ENCODE results near the gene YTHDF1. TPM values are rescaled to one million over a fixed set of nuclear protein-coding genes. Genes with fewer than 3 reads are reported as not detected.

YTHDF1 gene
- polyA plus RNA-seq, 1 donor from 2014 or later = 36.9 TPM

DNA sequence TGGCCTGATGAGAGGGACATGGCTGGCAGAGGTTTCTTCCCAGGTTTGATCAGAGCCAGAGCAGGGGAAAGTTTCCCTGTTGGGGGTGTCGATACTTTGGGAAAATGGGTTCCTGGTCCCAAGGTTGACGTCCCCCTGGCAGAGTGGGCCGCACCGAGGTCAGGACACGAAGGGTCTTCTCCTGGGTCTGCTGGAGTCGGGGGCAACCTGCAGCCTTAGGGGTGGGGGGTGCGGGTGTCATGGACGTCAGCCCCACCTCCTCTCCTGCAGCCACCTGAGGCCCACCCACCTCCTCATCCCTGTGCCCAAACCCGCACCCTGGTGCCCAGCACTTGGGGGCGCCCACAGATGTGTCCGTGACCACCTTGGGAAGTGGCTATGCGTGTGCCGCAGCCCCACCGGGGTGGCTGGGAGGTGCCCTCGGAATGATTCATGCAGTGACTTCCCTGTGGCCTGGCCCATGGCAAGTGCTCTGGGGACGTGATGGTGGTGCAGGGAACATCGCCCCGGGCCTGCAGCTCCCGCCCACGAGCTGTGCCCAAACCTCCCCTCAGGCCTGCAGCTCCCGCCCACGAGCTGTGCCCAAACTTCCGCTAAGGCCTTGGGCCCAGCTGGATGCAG, 64.9 kb downstream of the YTHDF1 start:
- H3K9me3 ChIP-seq (ENCODE audit: low read length) = peaks cover 8% of the 10 kb centered on the region
- no peak overlapping the region for H3K4me2 ChIP-seq (ENCODE audit: low read length)
- no peaks in the 10 kb centered on the region for H3K27me3 ChIP-seq (ENCODE audit: insufficient read depth, low read depth, low read length)
- H3K4me3 ChIP-seq (ENCODE audit: low read length) = no peak overlapping the region
- no peaks in the 10 kb centered on the region for H3F3A ChIP-seq (ENCODE audit: insufficient read depth, low read length, poor library complexity, severe bottlenecking)
- H4K20me1 ChIP-seq (ENCODE audit: insufficient read depth) = no peaks in the 10 kb centered on the region
- H3K27ac ChIP-seq (ENCODE audit: low read length) = no peak overlapping the region
- no peaks in the 10 kb centered on the region for H3K79me2 ChIP-seq (replicated peaks; ENCODE audit: insufficient read depth, low read length)
- no peaks in the 10 kb centered on the region for H3K9me2 ChIP-seq (ENCODE audit: insufficient read depth, low read length)
- no peak overlapping the region for H2AFZ ChIP-seq (ENCODE audit: low read depth, low read length)
- H3K36me3 ChIP-seq (ENCODE audit: insufficient read depth, low read length) = no peaks in the 10 kb centered on the region
- TF ChIP-seq POLR2AphosphoS5 (IDR thresholded peaks at IDR 0.05) = no peak
- TF ChIP-seq RAD21 (conservative IDR thresholded peaks at IDR 0.05) = no peak
- TF ChIP-seq MXI1 (conservative IDR thresholded peaks at IDR 0.05; ENCODE audit: poor library complexity, severe bottlenecking) = no peak
- no peak for TF ChIP-seq EZH2 (IDR thresholded peaks at IDR 0.05; ENCODE audit: borderline replicate concordance, insufficient read depth, low read length, poor library complexity, severe bottlenecking)
- no peak for TF ChIP-seq TAF1 (IDR thresholded peaks at IDR 0.05; ENCODE audit: low read depth)
- TF ChIP-seq, protein P1, sequence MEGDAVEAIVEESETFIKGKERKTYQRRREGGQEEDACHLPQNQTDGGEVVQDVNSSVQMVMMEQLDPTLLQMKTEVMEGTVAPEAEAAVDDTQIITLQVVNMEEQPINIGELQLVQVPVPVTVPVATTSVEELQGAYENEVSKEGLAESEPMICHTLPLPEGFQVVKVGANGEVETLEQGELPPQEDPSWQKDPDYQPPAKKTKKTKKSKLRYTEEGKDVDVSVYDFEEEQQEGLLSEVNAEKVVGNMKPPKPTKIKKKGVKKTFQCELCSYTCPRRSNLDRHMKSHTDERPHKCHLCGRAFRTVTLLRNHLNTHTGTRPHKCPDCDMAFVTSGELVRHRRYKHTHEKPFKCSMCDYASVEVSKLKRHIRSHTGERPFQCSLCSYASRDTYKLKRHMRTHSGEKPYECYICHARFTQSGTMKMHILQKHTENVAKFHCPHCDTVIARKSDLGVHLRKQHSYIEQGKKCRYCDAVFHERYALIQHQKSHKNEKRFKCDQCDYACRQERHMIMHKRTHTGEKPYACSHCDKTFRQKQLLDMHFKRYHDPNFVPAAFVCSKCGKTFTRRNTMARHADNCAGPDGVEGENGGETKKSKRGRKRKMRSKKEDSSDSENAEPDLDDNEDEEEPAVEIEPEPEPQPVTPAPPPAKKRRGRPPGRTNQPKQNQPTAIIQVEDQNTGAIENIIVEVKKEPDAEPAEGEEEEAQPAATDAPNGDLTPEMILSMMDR (IDR thresholded peaks at IDR 0.05; ENCODE audit: poor library complexity, severe bottlenecking) = no peak
- TF ChIP-seq, protein P2, sequence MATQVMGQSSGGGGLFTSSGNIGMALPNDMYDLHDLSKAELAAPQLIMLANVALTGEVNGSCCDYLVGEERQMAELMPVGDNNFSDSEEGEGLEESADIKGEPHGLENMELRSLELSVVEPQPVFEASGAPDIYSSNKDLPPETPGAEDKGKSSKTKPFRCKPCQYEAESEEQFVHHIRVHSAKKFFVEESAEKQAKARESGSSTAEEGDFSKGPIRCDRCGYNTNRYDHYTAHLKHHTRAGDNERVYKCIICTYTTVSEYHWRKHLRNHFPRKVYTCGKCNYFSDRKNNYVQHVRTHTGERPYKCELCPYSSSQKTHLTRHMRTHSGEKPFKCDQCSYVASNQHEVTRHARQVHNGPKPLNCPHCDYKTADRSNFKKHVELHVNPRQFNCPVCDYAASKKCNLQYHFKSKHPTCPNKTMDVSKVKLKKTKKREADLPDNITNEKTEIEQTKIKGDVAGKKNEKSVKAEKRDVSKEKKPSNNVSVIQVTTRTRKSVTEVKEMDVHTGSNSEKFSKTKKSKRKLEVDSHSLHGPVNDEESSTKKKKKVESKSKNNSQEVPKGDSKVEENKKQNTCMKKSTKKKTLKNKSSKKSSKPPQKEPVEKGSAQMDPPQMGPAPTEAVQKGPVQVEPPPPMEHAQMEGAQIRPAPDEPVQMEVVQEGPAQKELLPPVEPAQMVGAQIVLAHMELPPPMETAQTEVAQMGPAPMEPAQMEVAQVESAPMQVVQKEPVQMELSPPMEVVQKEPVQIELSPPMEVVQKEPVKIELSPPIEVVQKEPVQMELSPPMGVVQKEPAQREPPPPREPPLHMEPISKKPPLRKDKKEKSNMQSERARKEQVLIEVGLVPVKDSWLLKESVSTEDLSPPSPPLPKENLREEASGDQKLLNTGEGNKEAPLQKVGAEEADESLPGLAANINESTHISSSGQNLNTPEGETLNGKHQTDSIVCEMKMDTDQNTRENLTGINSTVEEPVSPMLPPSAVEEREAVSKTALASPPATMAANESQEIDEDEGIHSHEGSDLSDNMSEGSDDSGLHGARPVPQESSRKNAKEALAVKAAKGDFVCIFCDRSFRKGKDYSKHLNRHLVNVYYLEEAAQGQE (IDR thresholded peaks at IDR 0.05; ENCODE audit: borderline replicate concordance) = no peak
- no peak overlapping the region for H3K9ac ChIP-seq (ENCODE audit: low read length)

DNA sequence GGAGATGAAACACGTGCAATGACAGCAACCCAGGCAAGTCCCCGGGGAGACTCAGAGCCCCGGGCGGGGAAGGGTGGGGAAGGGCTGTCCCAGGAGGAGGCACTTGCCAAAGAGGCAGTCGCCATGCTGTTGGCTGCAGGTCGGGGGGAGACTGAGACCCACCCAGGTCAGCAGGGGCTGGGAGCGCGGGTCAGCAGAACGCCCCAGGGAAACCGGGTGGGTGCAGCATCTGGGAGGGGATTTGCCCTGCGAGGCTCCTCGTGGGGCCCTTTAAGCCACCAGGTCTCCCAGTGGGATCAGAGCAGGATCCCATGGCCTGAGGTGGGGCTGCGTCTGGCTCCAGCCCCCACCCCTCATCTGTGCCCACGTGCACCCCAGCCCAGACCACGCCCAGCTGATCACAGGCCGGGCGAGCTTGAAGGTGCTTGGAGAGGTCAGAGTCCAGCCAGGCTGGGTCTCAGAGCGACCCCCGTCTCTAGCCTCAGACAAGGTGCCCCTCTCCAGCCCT, 65.5 kb downstream of the YTHDF1 start:
- H3K9me2 ChIP-seq (ENCODE audit: insufficient read depth, low read length) = no peaks in the 10 kb centered on the region
- no peaks in the 10 kb centered on the region for H3K36me3 ChIP-seq (ENCODE audit: insufficient read depth, low read length)
- no peaks in the 10 kb centered on the region for H3K27me3 ChIP-seq (ENCODE audit: insufficient read depth, low read depth, low read length)
- no peaks in the 10 kb centered on the region for H4K20me1 ChIP-seq (ENCODE audit: insufficient read depth)
- no peaks in the 10 kb centered on the region for H3F3A ChIP-seq (ENCODE audit: insufficient read depth, low read length, poor library complexity, severe bottlenecking)
- TF ChIP-seq, protein P1 (IDR thresholded peaks at IDR 0.05; ENCODE audit: poor library complexity, severe bottlenecking) = no peak
- TF ChIP-seq EP300 (conservative IDR thresholded peaks at IDR 0.05; ENCODE audit: poor library complexity, severe bottlenecking) (no peak), EZH2 (IDR thresholded peaks at IDR 0.05; ENCODE audit: borderline replicate concordance, insufficient read depth, low read length, poor library complexity, severe bottlenecking) (no peak), MXI1 (conservative IDR thresholded peaks at IDR 0.05; ENCODE audit: poor library complexity, severe bottlenecking) (no peak), TAF1 (IDR thresholded peaks at IDR 0.05; ENCODE audit: low read depth) (no peak)
- peaks cover 8% of the 10 kb centered on the region for H3K9me3 ChIP-seq (ENCODE audit: low read length)
- no peak overlapping the region for H3K4me3 ChIP-seq (ENCODE audit: low read length)
- no peak overlapping the region for H3K9ac ChIP-seq (ENCODE audit: low read length)
- no peak overlapping the region for H3K27ac ChIP-seq (ENCODE audit: low read length)
- no peak overlapping the region for H3K4me2 ChIP-seq (ENCODE audit: low read length)
- H3K79me2 ChIP-seq (replicated peaks; ENCODE audit: insufficient read depth, low read length) = no peaks in the 10 kb centered on the region
- no peak overlapping the region for H2AFZ ChIP-seq (ENCODE audit: low read depth, low read length)

Measured in neural cell (in vitro differentiated cells).